ENCODE results near the gene ZP1.

The ZP1 gene

GRCh38 chr11:60859616-60860250 lies 7.6 kb upstream of the ZP1 start:
- no peak for DNase-seq

- DNase-seq: no peak
Observed at GRCh38 chr11:60860943-60861342, 6.4 kb upstream of the ZP1 start.

- no peak for DNase-seq
Observed at GRCh38 chr11:60862171-60862570, 5.2 kb upstream of the ZP1 start.

GRCh38 chr11:60863550-60864521 lies 3.5 kb upstream of the ZP1 start:
- DNase-seq: no peak

- DNase-seq: no peak
Observed at GRCh38 chr11:60864856-60865513, 2.4 kb upstream of the ZP1 start.

GRCh38 chr11:60867871-60868681 lies 734 bp downstream of the ZP1 start:
- no peak for DNase-seq

DNA sequence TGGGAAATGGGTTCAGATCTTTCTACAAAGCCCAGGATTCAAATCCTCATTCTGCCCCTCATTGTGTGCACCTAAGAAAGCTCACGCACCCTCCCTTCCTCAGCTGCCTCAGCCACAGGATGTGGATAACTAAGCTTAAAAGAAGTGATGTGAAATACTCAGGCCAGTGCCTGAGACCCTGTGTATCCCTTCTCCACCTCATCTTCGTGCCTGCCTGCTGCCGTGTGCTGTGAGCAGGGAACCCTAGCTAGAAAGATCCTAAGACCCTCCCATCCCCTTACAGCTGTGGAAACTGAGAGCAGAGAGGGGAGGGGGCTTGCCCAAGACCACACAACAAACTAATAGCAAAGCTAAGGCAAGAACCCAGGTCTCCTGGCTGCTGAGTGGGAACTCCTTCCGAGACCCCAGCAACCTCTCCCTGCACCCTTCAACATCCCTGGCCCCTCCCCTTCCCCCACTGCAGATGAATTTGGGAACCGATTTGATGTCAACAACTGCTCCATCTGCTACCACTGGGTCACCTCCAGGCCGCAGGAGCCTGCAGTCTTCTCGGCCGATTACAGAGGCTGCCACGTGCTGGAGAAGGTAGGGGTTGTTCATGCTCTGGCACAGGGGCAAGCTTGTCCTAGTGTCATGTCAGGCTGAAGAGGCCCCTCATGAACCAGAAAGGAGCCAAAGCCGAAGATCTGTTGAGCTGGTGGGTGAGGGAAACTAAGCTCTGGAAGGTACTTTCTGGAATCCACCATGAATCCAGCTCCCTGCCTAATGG lies 1.5 kb downstream of the ZP1 start:
- no peak for DNase-seq

DNA sequence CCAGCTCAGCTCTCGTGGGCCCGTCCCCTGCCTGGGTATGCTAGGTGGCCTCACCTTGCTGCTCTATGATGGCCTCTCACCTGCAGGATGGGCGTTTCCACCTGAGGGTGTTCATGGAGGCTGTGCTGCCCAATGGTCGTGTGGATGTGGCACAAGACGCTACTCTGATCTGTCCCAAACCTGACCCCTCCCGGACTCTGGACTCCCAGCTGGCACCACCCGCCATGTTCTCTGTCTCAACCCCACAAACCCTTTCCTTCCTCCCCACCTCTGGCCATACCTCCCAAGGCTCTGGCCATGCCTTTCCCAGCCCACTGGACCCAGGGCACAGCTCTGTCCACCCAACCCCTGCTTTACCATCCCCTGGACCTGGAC lies 2.1 kb downstream of the ZP1 start:
- DNase-seq: no peak

DNA sequence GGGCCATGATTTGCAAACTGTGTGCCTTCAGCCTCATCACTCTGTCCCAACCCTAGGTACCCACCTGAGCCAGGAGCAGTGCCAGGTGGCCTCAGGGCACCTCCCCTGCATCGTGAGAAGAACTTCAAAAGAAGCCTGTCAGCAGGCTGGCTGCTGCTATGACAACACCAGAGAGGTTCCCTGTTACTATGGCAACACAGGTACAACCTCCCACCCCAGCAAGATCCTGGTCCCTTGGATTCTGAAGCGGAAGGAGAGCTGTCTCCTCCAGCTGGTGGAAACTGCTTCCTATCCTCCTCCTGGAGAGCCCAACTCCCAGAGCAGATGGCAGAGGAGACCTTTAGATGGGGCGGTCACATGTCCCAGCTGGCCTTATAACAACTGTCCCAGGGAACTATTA lies 2.9 kb downstream of the ZP1 start:
- peak in 1 of 2 donors; percentile 36 for DNase-seq

- no peak for DNase-seq
Observed at GRCh38 chr11:60870733-60871377, 3.5 kb downstream of the ZP1 start.

- no peak for DNase-seq
Observed at GRCh38 chr11:60871378-60872061, 4.2 kb downstream of the ZP1 start.

DNA sequence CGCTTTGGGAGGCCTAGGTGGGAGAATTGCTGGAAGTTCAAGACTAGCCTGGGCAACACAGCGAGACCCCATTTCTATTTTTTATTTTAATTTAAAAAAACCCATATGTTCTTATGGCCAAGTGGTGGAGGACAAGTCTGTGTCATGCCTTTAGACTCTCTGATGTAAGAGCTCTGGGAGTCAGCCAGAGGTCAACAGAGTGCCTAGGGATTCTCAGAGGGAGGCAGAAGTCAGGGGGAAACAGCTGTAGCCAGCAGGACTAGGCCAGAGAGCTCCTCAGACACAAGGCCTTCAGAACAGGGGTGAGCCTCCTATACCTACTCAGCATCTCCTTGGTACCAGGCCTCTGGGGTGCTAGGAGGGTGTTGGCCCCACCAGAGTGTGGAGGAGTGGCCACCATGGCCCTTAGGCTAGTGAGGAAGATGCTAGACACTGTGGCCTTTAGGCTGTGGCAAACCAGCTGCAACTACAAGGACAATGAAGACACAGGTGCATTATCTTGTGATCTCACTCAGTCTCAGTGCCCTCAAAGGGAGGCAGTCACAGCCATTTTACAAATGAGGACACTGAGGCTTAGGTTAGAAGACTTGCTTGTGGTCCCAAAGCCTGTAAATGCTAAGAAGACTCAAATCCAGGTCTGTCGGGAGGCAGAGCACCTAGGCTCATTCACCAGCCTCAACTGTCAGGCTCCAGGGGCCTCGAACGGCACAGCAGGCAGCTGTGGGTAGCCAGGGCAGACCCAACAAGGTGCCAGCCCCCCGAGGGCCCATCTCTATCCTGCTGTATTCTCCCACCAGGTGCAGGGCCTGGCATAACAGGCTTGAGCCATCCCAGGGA lies 5.0 kb downstream of the ZP1 start:
- no peak for DNase-seq

DNA sequence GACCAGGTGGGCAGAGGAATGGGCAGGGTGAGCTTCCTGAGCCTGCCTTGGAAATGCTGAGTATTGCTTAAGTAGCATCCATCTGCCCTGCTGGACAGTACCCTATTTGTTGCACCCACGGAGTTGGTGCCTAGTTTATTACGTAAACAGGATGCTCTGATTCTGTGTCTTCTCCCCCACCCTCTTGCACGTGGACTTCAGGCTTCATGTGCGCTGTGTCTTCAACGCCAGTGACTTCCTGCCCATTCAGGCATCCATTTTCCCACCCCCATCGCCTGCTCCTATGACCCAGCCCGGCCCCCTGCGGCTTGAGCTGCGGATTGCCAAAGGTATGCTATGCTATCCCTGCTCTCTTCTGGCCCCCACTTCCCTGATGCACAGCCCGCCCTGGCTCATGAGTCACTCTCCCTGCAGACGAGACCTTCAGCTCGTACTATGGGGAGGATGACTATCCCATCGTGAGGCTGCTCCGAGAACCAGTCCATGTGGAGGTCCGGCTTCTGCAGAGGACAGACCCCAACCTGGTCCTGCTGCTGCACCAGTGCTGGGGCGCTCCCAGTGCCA lies 5.7 kb downstream of the ZP1 start:
- DNase-seq: no peak

DNA sequence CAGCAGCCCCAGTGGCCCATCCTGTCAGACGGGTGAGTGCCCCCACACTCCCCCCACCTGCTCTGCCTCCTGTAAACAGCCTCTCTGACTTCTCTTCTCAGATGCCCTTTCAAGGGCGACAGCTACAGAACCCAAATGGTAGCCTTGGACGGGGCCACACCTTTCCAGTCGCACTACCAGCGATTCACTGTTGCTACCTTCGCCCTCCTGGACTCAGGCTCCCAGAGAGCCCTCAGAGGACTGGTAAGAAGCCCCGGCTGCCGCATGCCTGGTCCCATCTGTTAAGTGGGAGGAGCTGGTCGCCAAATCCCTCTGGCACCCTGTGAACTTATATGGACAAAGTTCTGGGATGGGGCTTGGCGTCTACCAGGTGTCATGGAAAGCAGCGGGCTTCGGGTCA lies 6.2 kb downstream of the ZP1 start:
- DNase-seq: no peak

- DNase-seq: no peak
Observed at GRCh38 chr11:60874421-60875365, 7.4 kb downstream of the ZP1 start.

- no peak for DNase-seq
Observed at GRCh38 chr11:60875366-60876167, 8.2 kb downstream of the ZP1 start.

DNA sequence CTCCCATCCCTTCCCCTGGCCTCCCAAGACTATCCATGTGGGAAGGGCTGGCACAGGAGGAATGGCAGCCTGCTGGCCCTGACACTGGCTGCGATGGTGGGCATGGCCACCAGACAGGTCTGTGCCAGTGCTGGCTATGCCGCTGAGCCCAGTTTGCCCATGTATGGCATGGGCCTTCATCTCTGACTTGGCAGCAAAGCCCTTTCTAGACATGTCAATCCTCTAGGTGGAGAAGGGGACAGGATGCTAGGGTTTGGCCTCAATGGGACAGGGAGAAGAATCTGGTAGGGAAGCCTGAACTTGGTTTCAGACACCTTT lies 8.8 kb downstream of the ZP1 start:
- no peak for DNase-seq
